Loucy (cell line): Measurements from ENCODE around the gene LIPJ.

ENCODE experiments used
- H2AFZ ChIP-seq: fragments of 200-600 bp; sonication (generic); 2 replicates; pipeline ENCODE4 v1.6.0; 2016; ENCODE audit warnings: antibody characterized with exemption, mild to moderate bottlenecking, low read length, moderate library complexity
- H3F3A ChIP-seq: fragments of 200-600 bp; 2 replicates; pipeline ENCODE4 v1.6.0; 2016; ENCODE audit warnings: antibody characterized with exemption, low read depth, mild to moderate bottlenecking
- H3K27me3 ChIP-seq: fragments of 200-600 bp; sonication (generic); 2 replicates; pipeline ENCODE4 v1.6.1; 2014; ENCODE audit warnings: low read length, mild to moderate bottlenecking; ENCODE audit not compliant: insufficient read depth, poor library complexity, severe bottlenecking
- H3K36me3 ChIP-seq: fragments of 200-600 bp; sonication (generic); 2 replicates; pipeline ENCODE4 v1.6.1; 2016; ENCODE audit warnings: low read length; ENCODE audit not compliant: insufficient read depth
- H3K4me1 ChIP-seq: fragments of 200-600 bp; sonication (generic); 2 replicates; pipeline ENCODE4 v1.5.1; 2014; ENCODE audit warnings: low read length, mild to moderate bottlenecking; ENCODE audit not compliant: insufficient read depth, poor library complexity, severe bottlenecking
- H3K4me2 ChIP-seq: fragments of 200-600 bp; sonication (generic); 2 replicates; pipeline ENCODE4 v1.6.0; 2014; ENCODE audit warnings: antibody characterized with exemption, low read length, low read depth, mild to moderate bottlenecking; ENCODE audit not compliant: poor library complexity, severe bottlenecking
- H3K4me3 ChIP-seq: fragments of 200-600 bp; sonication (generic); 2 replicates; pipeline ENCODE4 v1.5.1; 2014; ENCODE audit warnings: low read length, mild to moderate bottlenecking, mixed read lengths; ENCODE audit not compliant: poor library complexity, severe bottlenecking
- H3K79me2 ChIP-seq: fragments of 200-600 bp; sonication (generic); 2 replicates; pipeline ENCODE4 v1.6.1; 2014; ENCODE audit warnings: low read length; ENCODE audit not compliant: insufficient read depth
- H3K9ac ChIP-seq: fragments of 200-600 bp; sonication (generic); 2 replicates; pipeline ENCODE4 v1.6.0; 2014; ENCODE audit warnings: mild to moderate bottlenecking, low read depth, low read length, moderate library complexity; ENCODE audit not compliant: poor library complexity, severe bottlenecking
- H3K9me2 ChIP-seq: fragments of 200-600 bp; sonication (generic); replicated peaks from 2 replicates; pipeline ENCODE4 v1.6.1; 2016; ENCODE audit warnings: low read depth, low read length, mixed read lengths
- H3K9me3 ChIP-seq: fragments of 200-600 bp; sonication (generic); 2 replicates; pipeline ENCODE4 v1.6.1; 2014; ENCODE audit warnings: mild to moderate bottlenecking, antibody characterized with exemption, low read length, low read depth; ENCODE audit not compliant: insufficient read depth
- H4K20me1 ChIP-seq: fragments of 200-600 bp; sonication (generic); 2 replicates; pipeline ENCODE4 v1.6.0; 2014; ENCODE audit warnings: antibody characterized with exemption, low read length, mild to moderate bottlenecking; ENCODE audit not compliant: insufficient read depth, poor library complexity, severe bottlenecking
- CTCF ChIP-seq: fragments of 200-600 bp; sonication (generic); conservative IDR thresholded peaks from 2 replicates; pipeline ENCODE4 v1.5.1; 2014; ENCODE audit warnings: mild to moderate bottlenecking, antibody characterized with exemption, low read length
- EZH2phosphoT487 ChIP-seq: fragments of 200-600 bp; IDR thresholded peaks from 2 replicates; pipeline ENCODE4 v1.6.1; 2018; ENCODE audit warnings: antibody characterized with exemption, mild to moderate bottlenecking, moderate library complexity, borderline replicate concordance

LIPJ gene

GRCh38 chr10:88594482-88594881, 7.9 kb downstream of the LIPJ start:
- Histone ChIP-seq H3K4me2 (no peak overlapping the region), H3K9me3 (no peaks in the 10 kb centered on the region), H2AFZ (no peak overlapping the region), H3K4me1 (no peaks in the 10 kb centered on the region), H3K4me3 (no peak overlapping the region), H4K20me1 (no peaks in the 10 kb centered on the region), H3F3A (no peaks in the 10 kb centered on the region), H3K27me3 (no peaks in the 10 kb centered on the region), H3K79me2 (no peaks in the 10 kb centered on the region), H3K36me3 (no peaks in the 10 kb centered on the region), H3K9ac (no peak overlapping the region), H3K9me2 (no peaks in the 10 kb centered on the region)
- TF ChIP-seq EZH2phosphoT487: no peak
- no peak for TF ChIP-seq CTCF

- no peaks in the 10 kb centered on the region for H3K9me3 ChIP-seq
- H3K79me2 ChIP-seq: no peaks in the 10 kb centered on the region
- H3K27me3 ChIP-seq: no peaks in the 10 kb centered on the region
- H4K20me1 ChIP-seq: no peaks in the 10 kb centered on the region
- H3K9me2 ChIP-seq: no peaks in the 10 kb centered on the region
- no peaks in the 10 kb centered on the region for H3K4me1 ChIP-seq
- no peaks in the 10 kb centered on the region for H3K36me3 ChIP-seq
- H3K9ac ChIP-seq: no peak overlapping the region
- peak overlapping the region; percentile 62; the same call in 1 of the 2 replicates for H2AFZ ChIP-seq
- H3F3A ChIP-seq: no peaks in the 10 kb centered on the region
- H3K4me3 ChIP-seq: no peak overlapping the region
- H3K4me2 ChIP-seq: no peak overlapping the region
- TF ChIP-seq CTCF: no peak
- TF ChIP-seq EZH2phosphoT487: no peak
Observed at GRCh38 chr10:88598055-88598454, 11.5 kb downstream of the LIPJ start.

- H2AFZ ChIP-seq: peak overlapping the region; percentile 66; the same call in 1 of the 2 replicates
- TF ChIP-seq CTCF: no peak
- TF ChIP-seq EZH2phosphoT487: no peak
- H3K4me1 ChIP-seq: no peaks in the 10 kb centered on the region
- H3K27me3 ChIP-seq: no peaks in the 10 kb centered on the region
- H3K9me2 ChIP-seq: no peaks in the 10 kb centered on the region
- no peaks in the 10 kb centered on the region for H3K9me3 ChIP-seq
- no peaks in the 10 kb centered on the region for H3F3A ChIP-seq
- H4K20me1 ChIP-seq: no peaks in the 10 kb centered on the region
- H3K4me3 ChIP-seq: no peak overlapping the region
- H3K9ac ChIP-seq: no peak overlapping the region
- H3K36me3 ChIP-seq: no peaks in the 10 kb centered on the region
- H3K79me2 ChIP-seq: no peaks in the 10 kb centered on the region
- H3K4me2 ChIP-seq: no peak overlapping the region
Observed at GRCh38 chr10:88608052-88608732, 21.6 kb downstream of the LIPJ start.
